OCI-LY3 (cell line): ENCODE results near the gene FNDC5.

Experiments used
- CTCF ChIP-seq: fragments of 200-600, 300-600 bp; sonication (generic); IDR thresholded peaks from 2 replicates; pipeline ENCODE4 v1.5.1; 2014; ENCODE audit warnings: antibody characterized with exemption, low read length, low read depth
- EZH2phosphoT487 ChIP-seq: fragments of 200-600 bp; shearing (Covaris generic); IDR thresholded peaks from 2 replicates; pipeline ENCODE4 v1.6.1; 2018; ENCODE audit warnings: antibody characterized with exemption, mixed run types, low read depth

GRCh38 chr1:32881871-32882850 is 11.4 kb upstream of the FNDC5 start:
- TF ChIP-seq CTCF (no peak), EZH2phosphoT487 (no peak)
